AG04449 (cell line): ENCODE data around the gene SEC23B.

Experiments used
- CTCF ChIA-PET: fragments of 350-600 bp; formaldehyde crosslinking; extraction: SDS; loops from one replicate; lab custom pipeline; 2021; ENCODE audit warnings: antibody characterized with exemption; lab: Yijun Ruan, JAX
- POLR2A ChIA-PET: fragments of 400-600, 350-600 bp; formaldehyde crosslinking; extraction: SDS; loops from one replicate; lab custom pipeline; 2020; ENCODE audit warnings: antibody characterized with exemption, inconsistent platforms; lab: Yijun Ruan, JAX
- DNase-seq: peaks from one replicate; pipeline ENCODE4 v3.0.0-alpha.2; 2010; ENCODE audit warnings: low read depth, low spot score
- H3K4me3 ChIP-seq: 2 replicates; pipeline ENCODE4 v1.5.1; 2011; ENCODE audit warnings: low read depth, mild to moderate bottlenecking, control low read depth, low read length
- CTCF ChIP-seq: IDR thresholded peaks from one replicate; pipeline ENCODE4 v1.5.1; 2011; ENCODE audit warnings: mild to moderate bottlenecking, moderate library complexity, low read length, control low read depth, inconsistent platforms; ENCODE audit not compliant: insufficient read depth; ENCODE audit errors: missing control alignments

SEC23B gene

GRCh38 chr20:18533491-18533890 is 25.8 kb downstream of the SEC23B start:
- ChIA-PET CTCF (no interaction called here), POLR2A (no interaction called here)
- DNase-seq: no peak
- H3K4me3 ChIP-seq: no peak overlapping the region
- TF ChIP-seq CTCF: no peak

DNA sequence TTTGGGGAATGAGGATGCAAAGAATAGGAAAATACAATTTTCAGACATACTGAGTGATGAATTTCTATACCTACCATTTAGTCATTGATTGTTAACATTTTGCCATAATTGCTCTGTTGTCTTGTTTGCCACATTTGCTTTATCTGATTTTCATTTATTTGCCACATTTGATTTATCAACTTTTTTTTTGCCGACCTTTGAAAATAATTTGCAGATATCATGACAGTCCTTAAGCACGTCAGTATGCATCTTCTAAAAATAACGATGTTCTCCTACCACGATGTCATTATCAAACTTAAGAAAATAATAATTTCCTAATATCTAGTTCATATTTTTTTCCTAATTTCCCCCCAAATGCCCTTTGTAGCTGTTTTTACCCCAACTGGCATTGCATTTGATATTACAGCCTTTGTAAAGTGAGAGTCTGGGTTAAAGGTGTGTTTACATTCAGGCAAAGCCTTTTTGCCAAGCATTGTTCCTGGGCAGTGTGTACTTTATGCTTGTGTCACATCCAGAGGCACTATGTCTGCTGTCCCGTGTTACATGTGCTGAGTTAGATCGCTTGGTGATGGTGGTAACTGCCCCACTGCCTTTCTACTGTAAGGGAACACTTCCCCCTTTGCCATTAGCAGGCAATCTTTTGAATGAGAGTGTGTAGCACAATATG is 26.4 kb downstream of the SEC23B start:
- DNase-seq: no peak
- CTCF ChIA-PET: no interaction called here
- POLR2A ChIA-PET: no interaction called here
- H3K4me3 ChIP-seq: no peak overlapping the region
- TF ChIP-seq CTCF: no peak

DNA sequence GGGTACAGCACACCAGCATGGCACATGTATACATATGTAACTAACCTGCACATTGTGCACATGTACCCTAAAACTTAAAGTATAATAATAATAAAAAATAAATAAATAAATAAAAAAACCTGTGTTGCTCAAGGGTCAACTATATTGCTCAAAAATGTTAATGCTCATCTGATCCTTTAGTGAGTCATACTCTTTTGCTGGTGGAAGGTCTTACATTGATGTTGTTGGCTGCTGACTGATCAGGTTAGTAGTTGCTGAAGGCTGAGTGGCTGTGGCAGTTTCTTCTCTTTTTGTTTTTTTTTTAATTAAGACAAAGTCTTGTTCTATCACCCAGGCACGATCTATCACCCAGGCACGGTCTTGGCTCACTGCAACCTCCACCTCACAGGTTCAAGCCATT is 29.9 kb downstream of the SEC23B start:
- POLR2A ChIA-PET: no interaction called here
- DNase-seq: no peak
- no peak for TF ChIP-seq CTCF
- H3K4me3 ChIP-seq: no peak overlapping the region
- CTCF ChIA-PET: interaction anchor here (1.4 kb wide), 1 partner anchor 10 kb away, joined by 3 read pairs; no protein-coding TSS in a partner anchor

DNA sequence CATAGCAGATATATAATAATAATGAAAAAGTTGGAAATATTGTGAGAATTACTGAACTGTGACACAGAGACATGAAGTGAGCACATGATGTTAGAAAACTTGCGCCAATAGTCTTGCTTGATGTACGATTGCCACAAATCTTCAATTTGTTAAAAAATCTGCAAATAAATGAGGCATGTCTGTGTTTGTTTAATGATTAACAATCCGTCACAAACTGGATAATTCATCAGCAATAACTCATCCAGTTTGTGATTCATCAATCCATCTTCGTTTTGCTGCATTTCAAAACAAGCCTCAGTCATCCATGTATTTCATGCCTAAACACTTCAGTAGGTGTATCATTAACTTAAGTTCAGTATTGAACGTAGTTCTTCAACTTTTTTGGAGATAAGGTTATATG is 34.0 kb downstream of the SEC23B start:
- ChIA-PET CTCF (no interaction called here), POLR2A (no interaction called here)
- DNase-seq: no peak
- no peak for TF ChIP-seq CTCF
- H3K4me3 ChIP-seq: no peak overlapping the region

DNA sequence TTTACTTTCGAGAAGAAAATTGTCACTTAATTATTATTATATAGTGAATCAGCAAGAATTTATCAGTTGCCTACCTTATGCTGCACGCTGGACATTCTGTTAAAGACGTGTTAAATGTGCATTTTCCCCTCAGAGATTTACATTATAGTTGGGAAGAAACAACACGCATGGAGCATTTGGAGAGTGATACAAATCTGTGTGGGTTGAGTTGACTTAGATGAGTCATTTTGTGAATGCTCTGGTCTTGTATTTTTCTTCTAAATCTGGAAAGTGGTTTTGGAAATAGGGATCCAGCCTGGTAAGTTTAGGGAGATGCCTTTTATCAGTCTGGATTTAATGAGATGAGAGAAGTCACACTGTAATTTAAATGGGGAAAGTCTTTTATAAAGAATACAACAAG is 35.5 kb downstream of the SEC23B start:
- CTCF ChIA-PET: no interaction called here
- POLR2A ChIA-PET: no interaction called here

GRCh38 chr20:18543932-18544331 is 36.2 kb downstream of the SEC23B start:
- H3K4me3 ChIP-seq: no peak overlapping the region
- no peak for TF ChIP-seq CTCF
- no peak for DNase-seq
- ChIA-PET CTCF (no interaction called here), POLR2A (no interaction called here)

More for the DNA sequence above, 35.5 kb downstream of the SEC23B start:
- TF ChIP-seq CTCF: no peak
- no peak overlapping the region for H3K4me3 ChIP-seq
- no peak for DNase-seq
